D341Med (cell line): ENCODE results near the gene ANKRD13D.

Experiments
- DNase-seq: peaks from one replicate; pipeline ENCODE4 v3.0.0; 2012; ENCODE audit warnings: low spot score

Gene ANKRD13D

DNA sequence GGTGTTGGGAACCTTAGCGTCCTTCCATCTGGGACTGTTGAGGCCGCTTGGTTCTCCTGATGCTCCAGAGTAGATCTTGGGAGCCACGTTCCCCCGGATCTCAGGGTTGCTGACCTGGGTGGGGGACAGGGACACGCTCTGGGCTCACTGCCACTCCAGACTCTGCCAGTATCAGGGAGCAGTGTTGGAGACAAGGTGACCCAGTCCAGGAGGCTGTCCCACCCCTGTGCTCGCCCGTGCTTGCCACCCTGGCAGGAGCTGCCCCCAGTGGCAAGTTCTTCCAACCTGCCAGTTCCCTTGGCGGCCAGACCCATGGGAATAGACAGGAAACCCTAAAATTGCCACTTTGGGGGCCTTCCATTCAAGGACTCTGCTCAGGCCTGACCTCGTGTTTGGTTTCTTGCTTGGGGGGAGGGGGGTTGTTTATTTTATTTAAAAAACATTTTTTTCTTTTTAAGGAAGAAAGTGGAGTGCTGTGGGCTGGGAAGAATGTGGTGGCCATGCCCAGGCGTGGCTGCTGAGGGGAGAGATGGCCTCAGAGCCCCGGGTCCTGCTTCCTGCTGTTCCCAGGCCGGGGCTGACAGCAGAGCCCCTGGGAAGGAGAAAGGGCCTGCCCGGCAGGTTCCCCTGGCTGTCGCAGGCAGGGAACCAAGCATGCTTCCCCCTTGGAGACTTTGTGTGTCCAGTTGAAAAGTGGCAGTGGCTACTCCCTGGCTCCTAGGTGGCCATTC is 15.7 kb upstream of the ANKRD13D start:
- DNase-seq: no peak

DNA sequence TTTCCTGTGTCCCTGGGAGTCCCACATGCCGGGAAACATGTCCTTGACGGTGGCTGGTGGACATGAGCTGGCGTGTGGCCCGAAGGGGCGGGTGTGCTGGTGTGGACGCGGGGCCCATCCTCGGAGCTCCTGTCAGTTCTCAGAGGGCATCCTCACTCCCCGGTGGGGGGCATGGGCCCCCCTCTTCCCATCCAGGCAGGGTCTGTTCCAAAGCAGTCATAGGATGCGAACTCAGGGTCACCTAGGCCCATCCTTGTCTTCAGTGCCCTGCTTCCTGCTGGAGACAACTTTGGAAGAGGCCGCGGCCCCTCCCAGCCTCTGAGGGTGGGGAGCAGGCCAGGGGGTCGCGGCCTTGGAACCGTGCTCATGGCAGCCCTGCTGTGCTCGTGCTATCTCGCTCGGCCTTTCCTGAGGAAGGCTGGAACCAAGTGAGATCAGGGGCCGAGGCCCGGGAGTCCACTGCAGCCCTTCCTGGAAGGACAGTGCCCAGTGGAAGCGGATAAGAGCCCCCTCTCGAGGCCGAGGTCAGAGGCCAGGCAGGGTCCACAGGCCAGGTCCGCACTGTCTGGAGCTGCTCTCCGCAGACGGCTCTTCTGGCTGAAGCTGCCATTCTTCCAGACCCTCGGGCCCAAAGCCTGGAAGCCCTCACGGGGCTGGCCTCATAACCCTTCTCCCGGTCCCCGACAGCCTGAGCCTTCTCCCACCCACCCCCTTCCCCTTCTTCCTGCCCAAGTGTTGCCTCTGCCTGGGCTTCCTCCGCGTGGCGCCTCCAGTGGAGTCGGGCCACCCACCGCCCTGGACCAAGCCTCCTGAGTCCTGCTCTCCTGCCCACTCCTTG is 14.1 kb upstream of the ANKRD13D start:
- no peak for DNase-seq

DNA sequence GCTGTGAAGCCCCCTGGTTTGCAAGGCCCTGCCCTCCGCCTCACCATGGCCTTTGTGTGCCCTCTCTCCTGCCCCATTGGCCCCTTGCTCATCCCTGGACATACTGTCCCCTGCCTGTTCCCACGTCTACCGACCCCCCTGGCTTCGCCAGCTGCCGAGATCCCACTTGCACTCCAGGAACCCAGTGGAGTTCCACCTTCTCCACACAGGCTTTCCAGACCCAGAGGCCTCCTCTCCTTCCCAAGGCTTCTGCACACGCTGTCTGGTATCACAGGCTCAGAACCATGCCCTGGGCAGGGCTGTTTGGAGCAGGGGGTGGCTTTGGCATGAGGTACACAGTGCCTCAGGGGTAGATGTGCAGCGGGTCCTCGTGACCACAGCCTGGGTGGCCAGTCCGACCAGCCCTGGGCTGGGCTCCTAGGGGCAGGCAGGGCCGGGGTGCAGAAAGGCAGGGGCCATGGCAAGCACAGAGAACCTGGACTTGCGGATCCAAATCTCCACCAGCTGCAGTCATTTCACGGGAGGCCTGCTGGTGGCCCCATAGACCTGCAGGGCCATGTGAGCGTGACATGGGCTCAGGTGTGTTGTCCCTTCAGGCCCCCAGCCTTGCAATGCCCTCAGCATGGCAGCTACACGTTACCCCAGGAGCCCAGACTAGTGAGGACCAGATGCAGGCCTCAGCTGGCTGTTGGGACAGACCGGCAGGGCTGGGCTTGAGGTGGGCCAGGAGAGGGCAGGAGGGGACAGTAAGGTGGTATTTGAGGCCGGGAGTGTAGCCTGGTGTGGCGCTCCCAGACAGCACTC is 13.3 kb upstream of the ANKRD13D start:
- no peak for DNase-seq

DNA sequence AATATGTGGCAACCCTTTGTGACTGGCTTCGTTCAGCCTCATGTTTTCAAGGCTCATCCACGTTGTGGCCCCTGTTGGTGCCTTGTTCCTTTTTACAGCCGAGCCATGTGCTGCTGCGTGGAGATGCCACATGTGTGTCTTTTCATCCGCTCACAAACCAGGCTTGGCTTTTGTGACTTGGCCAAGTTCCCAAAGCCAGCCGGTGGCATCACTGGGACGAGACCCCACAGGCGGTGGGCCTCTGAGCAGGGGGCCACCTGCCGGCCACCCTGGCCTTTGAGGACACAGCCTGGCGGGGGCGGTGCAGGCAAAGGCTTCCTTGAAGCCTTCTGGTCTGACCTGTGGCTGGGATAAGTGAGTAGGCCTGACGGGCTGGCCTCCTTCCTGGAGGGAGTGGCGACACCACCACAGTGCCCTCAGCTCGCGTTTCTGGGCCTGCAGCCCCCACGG is 12.3 kb upstream of the ANKRD13D start:
- DNase-seq: no peak

DNA sequence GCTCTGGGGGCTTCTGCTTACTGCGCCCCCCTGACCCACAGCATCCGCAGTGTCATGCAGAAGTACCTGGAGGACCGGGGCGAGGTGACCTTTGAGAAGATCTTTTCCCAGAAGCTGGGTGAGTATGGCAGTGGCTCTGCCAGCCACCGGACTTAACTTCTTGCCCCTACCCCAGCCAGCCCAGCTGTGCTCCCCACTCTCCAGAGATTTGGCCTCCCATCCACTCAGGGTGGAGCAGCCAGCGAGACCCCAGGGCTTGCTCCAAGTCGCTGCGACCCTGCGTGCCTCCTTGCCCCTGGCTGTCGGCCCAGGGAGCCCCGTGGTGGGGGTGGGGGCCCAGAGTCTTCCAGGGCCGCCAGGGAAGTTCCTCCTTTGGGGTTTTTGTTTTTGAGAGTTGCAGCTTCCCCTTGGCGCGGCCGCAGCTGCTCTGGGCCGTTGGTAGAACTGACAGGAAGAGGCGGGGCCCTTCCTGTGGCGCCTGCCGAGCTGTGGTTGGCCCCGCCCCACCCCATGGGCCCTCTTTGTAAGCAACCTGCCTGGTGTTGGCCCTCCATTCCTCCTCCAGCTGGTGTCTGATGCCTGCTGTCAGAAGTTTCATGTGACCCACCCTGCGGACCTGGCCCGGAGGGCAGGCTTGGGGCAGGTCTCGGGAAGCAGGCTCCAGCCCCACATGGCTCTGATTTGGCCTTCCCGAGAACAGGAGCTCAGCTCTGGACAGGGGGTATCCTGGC is 11.7 kb upstream of the ANKRD13D start:
- no peak for DNase-seq

DNA sequence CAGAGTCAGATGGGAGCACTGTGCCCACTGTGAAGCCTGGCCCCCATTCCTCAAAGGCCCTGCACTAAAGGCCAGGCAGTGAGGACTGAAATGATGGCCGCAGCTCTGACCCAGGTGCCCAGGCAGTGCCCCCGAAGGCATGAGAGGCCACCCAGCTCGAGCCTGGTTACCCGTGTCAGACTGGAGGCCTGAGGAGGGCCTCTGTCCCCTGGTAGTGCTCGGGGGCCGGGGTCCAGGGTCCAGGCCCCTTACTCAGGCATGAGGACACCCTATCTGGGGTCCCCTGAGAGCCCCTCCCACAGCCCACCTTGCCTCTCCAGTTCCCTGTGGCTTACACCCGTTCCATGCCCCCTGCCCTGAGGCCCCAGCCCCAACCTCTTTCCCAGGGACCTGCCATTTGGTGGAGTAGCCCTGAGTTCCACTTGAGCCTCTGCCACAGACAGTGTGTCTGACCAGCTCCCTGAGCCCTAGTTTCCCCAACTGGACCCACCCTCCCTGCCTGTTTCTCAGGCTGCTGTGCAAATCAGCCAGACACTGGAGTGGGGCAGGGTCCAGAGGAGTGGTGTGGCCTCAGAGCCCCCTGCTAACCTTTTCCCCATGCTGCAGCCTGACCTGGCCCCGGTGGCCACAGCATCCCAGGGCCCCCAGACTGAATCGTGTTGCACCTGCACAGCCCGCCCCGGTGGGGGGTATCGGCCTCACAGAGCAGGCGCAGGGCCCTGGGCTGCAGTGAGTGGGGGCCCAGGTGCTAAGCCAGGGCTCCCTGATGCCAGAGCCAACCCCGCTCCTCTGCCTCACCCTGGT is 10.8 kb upstream of the ANKRD13D start:
- DNase-seq: no peak

DNA sequence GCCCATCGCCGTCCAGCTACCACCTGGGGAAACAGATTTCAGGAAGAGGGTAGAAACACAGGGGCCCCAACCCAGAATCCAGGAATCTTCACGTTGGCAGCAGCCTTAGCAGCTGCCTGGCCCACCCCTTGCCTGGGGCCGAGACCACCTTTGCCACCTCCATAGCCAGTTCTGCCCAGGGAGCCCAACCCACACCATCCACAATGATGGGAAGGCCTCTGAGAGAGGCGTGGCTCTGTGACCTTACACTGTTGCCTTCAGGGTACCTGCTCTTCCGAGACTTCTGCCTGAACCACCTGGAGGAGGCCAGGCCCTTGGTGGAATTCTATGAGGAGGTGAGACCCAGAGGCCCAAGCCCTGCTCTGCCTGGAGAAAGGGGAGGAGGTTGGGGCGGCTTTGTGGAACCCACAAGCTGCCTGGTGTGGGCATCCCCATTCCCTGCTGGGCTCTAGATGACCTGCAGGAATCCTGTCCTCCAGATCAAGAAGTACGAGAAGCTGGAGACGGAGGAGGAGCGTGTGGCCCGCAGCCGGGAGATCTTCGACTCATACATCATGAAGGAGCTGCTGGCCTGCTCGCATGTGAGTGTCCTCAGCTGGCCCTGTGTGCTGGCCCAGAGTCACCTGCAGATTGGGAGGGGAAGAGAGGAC is 10.0 kb upstream of the ANKRD13D start:
- no peak for DNase-seq

DNA sequence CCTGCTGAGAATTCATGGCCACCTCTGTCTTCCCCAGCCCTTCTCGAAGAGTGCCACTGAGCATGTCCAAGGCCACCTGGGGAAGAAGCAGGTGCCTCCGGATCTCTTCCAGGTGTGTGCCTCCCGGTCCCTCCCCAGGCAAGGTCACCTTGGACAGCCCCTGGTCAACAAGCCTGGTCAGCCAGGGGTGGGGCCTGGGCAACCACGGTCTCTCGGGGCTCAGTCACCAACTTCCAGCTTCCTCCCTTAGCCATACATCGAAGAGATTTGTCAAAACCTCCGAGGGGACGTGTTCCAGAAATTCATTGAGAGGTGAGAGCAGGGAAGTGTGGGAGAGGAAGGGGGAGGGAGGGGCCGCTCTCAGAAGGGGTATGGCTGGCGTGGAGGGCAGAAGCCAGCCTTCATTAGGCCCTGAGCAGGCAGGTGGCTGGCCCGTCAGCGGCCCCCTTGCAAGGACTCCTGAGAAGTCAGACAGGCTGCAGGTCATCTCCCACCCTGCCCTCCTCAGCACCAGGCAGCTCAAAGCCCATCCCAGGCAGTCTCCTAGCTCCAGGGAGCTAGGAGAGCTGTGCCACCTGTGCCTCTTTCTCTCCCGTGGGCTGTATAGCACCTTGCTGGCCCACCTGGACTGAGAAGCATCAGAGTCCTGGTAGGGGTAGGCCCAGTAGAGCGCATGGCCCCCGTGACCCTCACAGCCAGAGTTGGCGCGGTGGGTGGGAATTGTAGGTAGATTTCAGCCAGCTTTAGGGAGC is 9.3 kb upstream of the ANKRD13D start:
- DNase-seq: no peak

DNA sequence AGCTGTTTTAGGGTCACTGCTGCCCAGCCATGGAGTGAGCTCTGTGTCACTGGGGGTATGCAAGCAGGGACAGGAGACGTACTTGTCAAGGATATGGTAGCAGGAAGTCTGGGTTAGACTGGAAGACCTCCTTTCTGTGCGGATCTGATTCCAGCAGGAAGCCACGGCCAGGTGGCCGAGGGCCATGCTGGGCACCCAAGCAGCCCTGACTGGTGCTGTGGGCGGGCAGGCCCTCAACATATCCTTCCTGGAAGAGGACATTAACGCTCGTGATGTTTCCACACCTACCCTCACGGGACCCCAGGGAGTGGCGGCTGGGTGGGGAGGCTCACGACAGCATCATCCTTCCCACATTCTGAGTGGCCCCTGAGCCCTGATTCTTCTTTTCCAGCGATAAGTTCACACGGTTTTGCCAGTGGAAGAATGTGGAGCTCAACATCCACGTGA is 8.7 kb upstream of the ANKRD13D start:
- DNase-seq: no peak

DNA sequence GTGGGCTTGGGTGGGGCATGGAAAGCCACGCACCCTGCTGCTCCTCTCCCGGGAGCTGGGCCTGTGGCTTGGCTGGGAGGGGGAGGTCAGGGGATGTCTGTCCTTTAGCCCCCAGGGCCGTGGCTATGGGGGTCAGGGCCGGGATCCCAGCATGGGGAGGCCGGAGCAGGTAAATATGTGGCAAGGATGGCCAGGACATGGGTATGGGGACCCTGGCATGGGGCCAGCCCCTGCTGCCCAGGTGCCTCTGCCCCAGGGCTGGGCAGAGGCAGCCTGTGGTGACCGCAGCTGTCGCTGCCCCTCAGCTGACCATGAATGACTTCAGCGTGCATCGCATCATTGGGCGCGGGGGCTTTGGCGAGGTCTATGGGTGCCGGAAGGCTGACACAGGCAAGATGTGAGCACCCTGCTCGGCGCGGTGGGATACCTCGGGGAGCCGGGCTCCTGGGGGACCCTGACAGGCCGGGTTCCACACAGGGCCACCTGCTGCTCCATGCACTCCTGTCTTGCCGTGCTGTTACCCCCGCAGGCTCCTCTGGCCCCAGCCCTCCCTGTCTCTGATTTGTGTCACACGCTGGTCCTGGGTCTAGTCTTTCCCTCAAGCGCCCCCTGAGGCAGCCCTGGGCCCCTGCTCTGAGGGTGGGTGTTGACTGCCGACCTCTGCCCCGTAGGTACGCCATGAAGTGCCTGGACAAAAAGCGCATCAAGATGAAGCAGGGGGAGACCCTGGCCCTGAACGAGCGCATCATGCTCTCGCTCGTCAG is 8.1 kb upstream of the ANKRD13D start:
- DNase-seq: no peak

DNA sequence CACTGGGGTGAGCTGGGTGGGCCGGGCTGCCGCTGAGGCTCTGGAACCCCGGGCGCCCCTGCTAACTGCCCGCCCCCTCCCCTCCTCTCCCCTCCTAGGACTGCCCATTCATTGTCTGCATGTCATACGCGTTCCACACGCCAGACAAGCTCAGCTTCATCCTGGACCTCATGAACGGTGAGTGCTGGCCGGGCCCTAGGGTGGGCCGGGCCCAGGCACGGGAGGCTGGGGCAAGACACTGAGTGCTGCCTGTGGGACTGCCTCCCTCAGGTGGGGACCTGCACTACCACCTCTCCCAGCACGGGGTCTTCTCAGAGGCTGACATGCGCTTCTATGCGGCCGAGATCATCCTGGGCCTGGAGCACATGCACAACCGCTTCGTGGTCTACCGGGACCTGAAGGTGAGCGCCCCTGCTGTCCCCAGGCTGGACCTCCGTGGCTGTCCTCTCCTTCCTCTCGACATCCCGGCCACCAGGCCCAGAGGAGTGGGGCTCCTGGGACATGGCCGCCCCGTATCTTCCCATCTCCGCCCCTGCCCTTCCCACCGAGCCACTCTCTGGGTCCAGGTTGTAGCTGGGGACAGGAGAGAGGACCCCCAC is 7.5 kb upstream of the ANKRD13D start:
- no peak for DNase-seq

DNA sequence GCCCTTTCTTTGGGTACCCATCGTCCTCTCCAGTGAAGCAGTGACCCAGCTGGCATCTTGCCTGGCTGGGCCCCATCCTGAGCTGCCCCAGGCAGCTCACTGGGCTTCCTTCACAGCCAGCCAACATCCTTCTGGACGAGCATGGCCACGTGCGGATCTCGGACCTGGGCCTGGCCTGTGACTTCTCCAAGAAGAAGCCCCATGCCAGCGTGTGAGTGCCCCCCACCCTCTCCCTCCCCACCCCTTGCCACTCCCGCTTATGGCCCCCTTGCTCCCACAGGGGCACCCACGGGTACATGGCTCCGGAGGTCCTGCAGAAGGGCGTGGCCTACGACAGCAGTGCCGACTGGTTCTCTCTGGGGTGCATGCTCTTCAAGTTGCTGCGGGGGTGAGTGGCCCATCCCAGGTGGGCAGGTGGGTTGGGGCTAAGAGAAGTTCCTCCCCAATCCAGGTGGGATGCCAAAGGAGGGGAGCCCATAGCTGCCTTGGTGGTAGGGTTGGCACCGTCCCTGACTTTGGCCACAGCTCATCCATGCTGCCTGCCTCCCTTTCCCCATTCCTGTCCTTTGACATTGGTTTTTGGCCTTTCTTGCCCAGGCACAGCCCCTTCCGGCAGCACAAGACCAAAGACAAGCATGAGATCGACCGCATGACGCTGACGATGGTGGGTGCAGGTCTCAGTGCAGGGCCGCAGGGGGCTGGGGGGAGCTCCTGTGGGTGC is 6.8 kb upstream of the ANKRD13D start:
- no peak for DNase-seq

DNA sequence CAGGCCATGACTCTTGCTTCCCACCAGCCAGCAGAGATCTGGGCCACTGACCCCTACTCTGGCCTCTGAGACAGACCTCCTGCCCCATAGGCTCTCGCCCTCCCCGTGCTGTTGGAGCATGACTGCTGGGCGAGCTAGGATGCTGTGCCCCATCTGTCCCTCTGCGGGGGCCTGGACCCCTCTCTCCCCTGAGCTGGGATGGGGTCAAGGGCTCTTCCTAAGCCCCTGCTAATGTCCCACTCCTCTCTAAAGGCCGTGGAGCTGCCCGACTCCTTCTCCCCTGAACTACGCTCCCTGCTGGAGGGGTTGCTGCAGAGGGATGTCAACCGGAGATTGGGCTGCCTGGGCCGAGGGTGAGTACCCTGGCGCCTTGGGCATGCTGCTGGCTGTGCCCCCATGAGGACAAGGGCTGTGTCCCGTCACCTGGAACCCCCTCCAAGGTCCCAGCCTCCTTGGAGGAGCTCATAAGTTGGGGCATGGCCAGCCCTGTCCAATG is 6.2 kb upstream of the ANKRD13D start:
- no peak for DNase-seq

DNA sequence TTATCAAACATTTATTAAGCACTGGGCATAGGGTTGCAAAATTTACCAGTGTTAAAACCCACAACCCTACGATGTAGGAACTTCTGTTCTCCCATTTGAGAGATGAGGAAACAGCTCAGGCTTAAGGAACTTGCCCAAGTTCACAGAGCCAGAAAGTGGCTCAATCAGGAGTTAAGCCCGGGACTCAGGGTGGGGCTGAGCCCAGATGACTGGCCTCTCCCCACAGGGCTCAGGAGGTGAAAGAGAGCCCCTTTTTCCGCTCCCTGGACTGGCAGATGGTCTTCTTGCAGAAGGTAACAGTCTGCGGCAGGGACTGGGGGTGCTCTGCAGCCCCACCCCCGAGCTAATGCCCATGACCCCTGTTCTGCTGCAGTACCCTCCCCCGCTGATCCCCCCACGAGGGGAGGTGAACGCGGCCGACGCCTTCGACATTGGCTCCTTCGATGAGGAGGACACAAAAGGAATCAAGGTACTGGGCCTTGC is 5.6 kb upstream of the ANKRD13D start:
- no peak for DNase-seq

DNA sequence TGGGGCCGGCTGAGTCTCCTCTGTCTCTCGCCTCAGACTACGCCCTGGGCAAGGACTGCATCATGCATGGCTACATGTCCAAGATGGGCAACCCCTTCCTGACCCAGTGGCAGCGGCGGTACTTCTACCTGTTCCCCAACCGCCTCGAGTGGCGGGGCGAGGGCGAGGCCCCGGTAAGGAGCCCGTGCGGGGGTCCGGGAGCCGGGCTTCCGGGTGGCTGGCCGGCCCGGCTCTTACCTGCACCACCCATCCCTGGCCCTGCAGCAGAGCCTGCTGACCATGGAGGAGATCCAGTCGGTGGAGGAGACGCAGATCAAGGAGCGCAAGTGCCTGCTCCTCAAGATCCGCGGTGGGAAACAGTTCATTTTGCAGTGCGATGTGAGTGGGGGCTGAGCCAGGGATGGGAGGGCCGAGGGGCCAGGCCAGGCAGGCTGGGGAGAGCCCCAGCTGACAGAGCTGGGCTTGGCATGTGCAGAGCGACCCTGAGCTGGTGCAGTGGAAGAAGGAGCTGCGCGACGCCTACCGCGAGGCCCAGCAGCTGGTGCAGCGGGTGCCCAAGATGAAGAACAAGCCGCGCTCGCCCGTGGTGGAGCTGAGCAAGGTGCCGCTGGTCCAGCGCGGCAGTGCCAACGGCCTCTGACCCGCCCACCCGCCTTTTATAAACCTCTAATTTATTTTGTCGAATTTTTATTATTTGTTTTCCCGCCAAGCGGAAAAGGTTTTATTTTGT is 4.1 kb upstream of the ANKRD13D start:
- DNase-seq: no peak

DNA sequence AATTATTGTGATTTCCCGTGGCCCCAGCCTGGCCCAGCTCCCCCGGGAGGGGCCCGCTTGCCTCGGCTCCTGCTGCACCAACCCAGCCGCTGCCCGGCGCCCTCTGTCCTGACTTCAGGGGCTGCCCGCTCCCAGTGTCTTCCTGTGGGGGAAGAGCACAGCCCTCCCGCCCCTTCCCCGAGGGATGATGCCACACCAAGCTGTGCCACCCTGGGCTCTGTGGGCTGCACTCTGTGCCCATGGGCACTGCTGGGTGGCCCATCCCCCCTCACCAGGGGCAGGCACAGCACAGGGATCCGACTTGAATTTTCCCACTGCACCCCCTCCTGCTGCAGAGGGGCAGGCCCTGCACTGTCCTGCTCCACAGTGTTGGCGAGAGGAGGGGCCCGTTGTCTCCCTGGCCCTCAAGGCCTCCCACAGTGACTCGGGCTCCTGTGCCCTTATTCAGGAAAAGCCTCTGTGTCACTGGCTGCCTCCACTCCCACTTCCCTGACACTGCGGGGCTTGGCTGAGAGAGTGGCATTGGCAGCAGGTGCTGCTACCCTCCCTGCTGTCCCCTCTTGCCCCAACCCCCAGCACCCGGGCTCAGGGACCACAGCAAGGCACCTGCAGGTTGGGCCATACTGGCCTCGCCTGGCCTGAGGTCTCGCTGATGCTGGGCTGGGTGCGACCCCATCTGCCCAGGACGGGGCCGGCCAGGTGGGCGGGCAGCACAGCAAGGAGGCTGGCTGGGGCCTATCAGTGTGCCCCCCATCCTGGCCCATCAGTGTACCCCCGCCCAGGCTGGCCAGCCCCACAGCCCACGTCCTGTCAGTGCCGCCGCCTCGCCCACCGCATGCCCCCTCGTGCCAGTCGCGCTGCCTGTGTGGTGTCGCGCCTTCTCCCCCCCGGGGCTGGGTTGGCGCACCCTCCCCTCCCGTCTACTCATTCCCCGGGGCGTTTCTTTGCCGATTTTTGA is 3.3 kb upstream of the ANKRD13D start:
- DNase-seq: no peak
